ENCODE measurements around the gene MEGF11. TPM values are rescaled to one million over a fixed set of nuclear protein-coding genes. Genes with fewer than 3 reads are reported as not detected.
"Not testable (repeated sequence)": the region's sequence is repeated elsewhere in the genome, so short reads cannot be mapped to it uniquely, and the experiment has no call there.

The MEGF11 gene
- total RNA-seq, 2 donors from 2014 or later, result not detected

- Histone ChIP-seq H3K9me3 (no peaks in the 10 kb centered on the region), H3K4me3 (no peak overlapping the region), H3K36me3 (no peaks in the 10 kb centered on the region), H3K27me3 (no peaks in the 10 kb centered on the region), H3K4me1 (no peaks in the 10 kb centered on the region), H3K27ac (no peak overlapping the region)
- no peak for DNase-seq (ENCODE audit: low spot score)
- no peak for TF ChIP-seq CTCF (IDR thresholded peaks at IDR 0.05)
Observed at GRCh38 chr15:66269326-66270090, 16.0 kb upstream of the MEGF11 start.

GRCh38 chr15:66264859-66265513 lies 11.4 kb upstream of the MEGF11 start:
- no peak for TF ChIP-seq CTCF (IDR thresholded peaks at IDR 0.05)
- Histone ChIP-seq H3K36me3 (no peaks in the 10 kb centered on the region), H3K4me1 (no peaks in the 10 kb centered on the region), H3K27me3 (no peaks in the 10 kb centered on the region), H3K9me3 (no peaks in the 10 kb centered on the region), H3K4me3 (no peak overlapping the region), H3K27ac (no peak overlapping the region)
- no peak for DNase-seq (ENCODE audit: low spot score)

GRCh38 chr15:66262837-66263236 lies 9.3 kb upstream of the MEGF11 start:
- not testable (repeated sequence) for H3K4me3 ChIP-seq; DNase-seq (ENCODE audit: low spot score); H3K27me3 ChIP-seq; H3K4me1 ChIP-seq; H3K27ac ChIP-seq; H3K36me3 ChIP-seq; H3K9me3 ChIP-seq

- no peaks in the 10 kb centered on the region for H3K36me3 ChIP-seq
- H3K27me3 ChIP-seq, result no peaks in the 10 kb centered on the region
- no peak for TF ChIP-seq CTCF (IDR thresholded peaks at IDR 0.05)
- no peaks in the 10 kb centered on the region for H3K9me3 ChIP-seq
- no peaks in the 10 kb centered on the region for H3K4me1 ChIP-seq
- H3K27ac ChIP-seq, result no peak overlapping the region
- no peak for DNase-seq (ENCODE audit: low spot score)
- no peak overlapping the region for H3K4me3 ChIP-seq
Observed at GRCh38 chr15:66261056-66261455, 7.5 kb upstream of the MEGF11 start.

- peaks cover 0 to 26% of the 10 kb centered on the region in 2 donors for H3K4me1 ChIP-seq
- no peak overlapping the region for H3K4me3 ChIP-seq
- H3K27ac ChIP-seq, result no peak overlapping the region
- TF ChIP-seq CTCF (IDR thresholded peaks at IDR 0.05), result no peak
- peaks cover 10 to 14% of the 10 kb centered on the region in 2 donors for H3K27me3 ChIP-seq
- H3K9me3 ChIP-seq, result no peaks in the 10 kb centered on the region
- DNase-seq (ENCODE audit: low spot score), result no peak
- H3K36me3 ChIP-seq, result no peaks in the 10 kb centered on the region
Observed at GRCh38 chr15:66256692-66257091, 3.1 kb upstream of the MEGF11 start.

GRCh38 chr15:66254951-66255676 lies 1.6 kb upstream of the MEGF11 start:
- no peak overlapping the region for H3K4me3 ChIP-seq
- H3K9me3 ChIP-seq, result no peaks in the 10 kb centered on the region
- TF ChIP-seq CTCF (IDR thresholded peaks at IDR 0.05), result no peak
- H3K27me3 ChIP-seq, result peaks cover 10 to 14% of the 10 kb centered on the region in 2 donors
- no peak overlapping the region for H3K27ac ChIP-seq
- peaks cover 0 to 28% of the 10 kb centered on the region in 2 donors for H3K4me1 ChIP-seq
- no peak for DNase-seq (ENCODE audit: low spot score)
- H3K36me3 ChIP-seq, result no peaks in the 10 kb centered on the region

All from right atrium auricular region (tissue), 2 donors.